ENCODE results near the gene ACR. TPM values are rescaled to one million over a fixed set of nuclear protein-coding genes. Genes with fewer than 3 reads are reported as not detected.

The ACR gene
- total and polyA plus RNA-seq, 2 of the 13 experiments (the other 11 are each of a cell fraction or from before 2014, with no cell fraction given): 0.15 TPM; not detected in 1

DNA sequence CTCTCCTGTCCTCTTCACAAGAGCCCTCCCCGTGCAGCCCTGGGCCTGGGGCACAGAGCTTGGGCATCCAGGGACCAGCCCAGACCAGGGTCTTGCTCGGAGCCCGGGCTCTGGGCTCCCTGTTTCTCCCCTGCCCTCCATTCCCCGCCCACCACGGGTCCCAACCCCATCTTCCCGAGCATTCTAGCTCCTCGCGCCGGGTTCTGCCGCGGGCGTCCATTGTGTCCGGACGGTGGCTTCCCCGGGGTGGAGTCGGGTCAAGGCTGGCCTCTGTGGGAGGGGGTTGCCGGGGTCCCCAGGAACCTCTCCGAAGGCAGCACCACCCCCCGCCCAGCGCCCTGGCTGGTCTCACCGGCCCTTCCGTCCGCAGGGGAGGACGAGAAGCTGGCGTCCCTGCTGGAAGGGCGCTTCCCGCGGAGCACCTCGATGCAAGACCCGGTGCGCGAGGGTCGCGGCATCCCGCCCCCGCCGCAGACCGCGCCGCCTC is 18.1 kb upstream of the ACR start:
- FAIRE-seq (no peak), DNase-seq (ENCODE audit: low spot score) (no peak), ATAC-seq (no peak)
- Histone ChIP-seq H3K9ac (ENCODE audit: insufficient read depth, low read depth, low read length) (no peak overlapping the region), H3K4me2 (ENCODE audit: low read depth, low read length) (no peak overlapping the region), H3K27ac (ENCODE audit: extremely low read length, insufficient read depth, low read length) (no peak overlapping the region), H2AFZ (ENCODE audit: low read length) (no peak overlapping the region), H3K79me2 (ENCODE audit: insufficient read depth, low read length) (no peaks in the 10 kb centered on the region), H4K20me1 (ENCODE audit: insufficient read depth, low read length) (no peaks in the 10 kb centered on the region; the same call in 1 of the 2 replicates), H3K36me3 (replicated peaks in 1 of 2; ENCODE audit: control insufficient read depth in 1 of 2, insufficient read depth in 2 of 2, low read length in 2 of 2) (peaks cover 10 to 29% of the 10 kb centered on the region in 2 experiments), H3K27me3 (ENCODE audit: control insufficient read depth in 1 of 2, insufficient read depth in 2 of 2, low read length in 2 of 2) (no peaks in the 10 kb centered on the region), H3K9me3 (ENCODE audit: low read length) (no peaks in the 10 kb centered on the region), H3K4me1 (ENCODE audit: insufficient read depth, low read length) (no peaks in the 10 kb centered on the region), H3K4me3 (replicated peaks in 1 of 3; ENCODE audit: insufficient read depth in 1 of 3, low read depth in 2 of 3, low read length in 3 of 3) (no peak overlapping the region)
- ChIA-PET CTCF (ENCODE audit: low intra/inter-chr PET ratio, low total read pairs) (no interaction called here), POLR2A (interaction anchor here (0.6 kb wide), 1 partner anchor 154 kb away, joined by 3 read pairs; no protein-coding TSS in a partner anchor)
- 98% methylated on average over 38 of the region's 40 CpGs for WGBS (ENCODE audit: low lambda C conversion rate)
- in situ Hi-C loops (cut with HindIII; ENCODE audit: extremely low pct_ligation_motif_present, low pct_unique_long_range_greater_than_20kb): no loop called here
- BruUV-seq (replicated peaks): no TSS peak
- TF ChIP-seq TP53 (CRISPR knock-in tag; conservative IDR thresholded peaks at IDR 0.05): no peak
- TF ChIP-seq SIX4 (CRISPR knock-in tag; IDR thresholded peaks at IDR 0.05): no peak
- TF ChIP-seq BCL6 (CRISPR knock-in tag; IDR thresholded peaks at IDR 0.05): no peak
- no peak for TF ChIP-seq TEAD3 (CRISPR knock-in tag; optimal IDR thresholded peaks at IDR 0.05; ENCODE audit: borderline replicate concordance)
- no peak for TF ChIP-seq TRAFD1 (CRISPR knock-in tag; IDR thresholded peaks at IDR 0.05; ENCODE audit: borderline replicate concordance)
- no peak for TF ChIP-seq SAFB2 (CRISPR knock-in tag; IDR thresholded peaks at IDR 0.05; ENCODE audit: borderline replicate concordance, low read depth)
- no peak for TF ChIP-seq ZNF251 (CRISPR knock-in tag; IDR thresholded peaks at IDR 0.05)
- TF ChIP-seq CCAR2 (optimal IDR thresholded peaks at IDR 0.05; ENCODE audit: low read depth, low read length): no peak
- TF ChIP-seq MIER3 (CRISPR knock-in tag; IDR thresholded peaks at IDR 0.05; ENCODE audit: borderline replicate concordance): no peak
- TF ChIP-seq ZNF44 (CRISPR knock-in tag; IDR thresholded peaks at IDR 0.05): no peak
- intact Hi-C loops (cut with micrococcal nuclease; ENCODE audit: unreplicated experiment): no loop called here

All from HepG2 (cell line).